Lower leg skin (tissue), 3 donors: Measurements from ENCODE around the gene NUMB.

Experiments used
- POLR2A ChIP-seq, 2 donors: fragments of 450-650 bp; IDR thresholded peaks; one replicate each; pipeline ENCODE4 v1.6.1; 2016 to 2017; ENCODE audit warnings: antibody characterized with exemption in 2 of 2, mild to moderate bottlenecking in 1 of 2, moderate library complexity in 1 of 2
- TF ChIP-seq, protein P1 (sequence below), 3 donors: fragments of 450-650 bp; IDR thresholded peaks; one replicate each; pipeline ENCODE4 v1.5.1; 2016; ENCODE audit warnings: antibody characterized with exemption in 3 of 3, mild to moderate bottlenecking in 3 of 3, moderate library complexity in 2 of 3

DNA sequence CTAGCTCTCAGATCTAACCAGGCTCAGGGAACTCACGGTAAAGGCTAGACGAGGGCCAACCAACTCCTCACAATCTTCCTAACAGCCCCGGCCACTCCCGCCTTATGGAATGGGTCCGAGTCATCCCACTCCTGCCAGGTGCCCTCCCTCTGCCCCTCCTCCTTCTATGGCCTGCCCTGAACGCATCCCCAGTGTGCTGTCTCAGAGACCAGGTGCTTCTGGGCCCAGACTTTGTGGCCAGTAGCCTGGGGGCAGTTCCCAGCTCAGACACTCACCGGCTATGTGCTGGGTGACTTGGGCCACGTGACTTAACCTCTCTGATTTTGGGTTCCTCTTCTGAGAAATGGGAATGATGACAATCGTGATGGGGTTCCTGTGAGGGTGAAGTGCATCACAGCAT lies 198.5 kb downstream of the NUMB start:
- TF ChIP-seq, protein P1, sequence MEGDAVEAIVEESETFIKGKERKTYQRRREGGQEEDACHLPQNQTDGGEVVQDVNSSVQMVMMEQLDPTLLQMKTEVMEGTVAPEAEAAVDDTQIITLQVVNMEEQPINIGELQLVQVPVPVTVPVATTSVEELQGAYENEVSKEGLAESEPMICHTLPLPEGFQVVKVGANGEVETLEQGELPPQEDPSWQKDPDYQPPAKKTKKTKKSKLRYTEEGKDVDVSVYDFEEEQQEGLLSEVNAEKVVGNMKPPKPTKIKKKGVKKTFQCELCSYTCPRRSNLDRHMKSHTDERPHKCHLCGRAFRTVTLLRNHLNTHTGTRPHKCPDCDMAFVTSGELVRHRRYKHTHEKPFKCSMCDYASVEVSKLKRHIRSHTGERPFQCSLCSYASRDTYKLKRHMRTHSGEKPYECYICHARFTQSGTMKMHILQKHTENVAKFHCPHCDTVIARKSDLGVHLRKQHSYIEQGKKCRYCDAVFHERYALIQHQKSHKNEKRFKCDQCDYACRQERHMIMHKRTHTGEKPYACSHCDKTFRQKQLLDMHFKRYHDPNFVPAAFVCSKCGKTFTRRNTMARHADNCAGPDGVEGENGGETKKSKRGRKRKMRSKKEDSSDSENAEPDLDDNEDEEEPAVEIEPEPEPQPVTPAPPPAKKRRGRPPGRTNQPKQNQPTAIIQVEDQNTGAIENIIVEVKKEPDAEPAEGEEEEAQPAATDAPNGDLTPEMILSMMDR (IDR thresholded peaks at IDR 0.05): no peak
- no peak for TF ChIP-seq POLR2A (IDR thresholded peaks at IDR 0.05)
